Stimulated activated CD8-positive, alpha-beta memory T cell treated with anti-CD3 and anti-CD28 coated beads, Interleukin-12 subunit alpha, Interleukin-12 subunit beta, amount 100 ng/mL, for 1 hour (primary cell): Measurements from ENCODE around the gene ZFAND3.

Experiments used
- DNase-seq: peaks from one replicate; pipeline ENCODE4 v3.0.0-alpha.2; 2020; ENCODE audit warnings: low read depth

ZFAND3 gene

GRCh38 chr6:37827603-37828265 is 8.2 kb downstream of the ZFAND3 start:
- no peak for DNase-seq

GRCh38 chr6:37830225-37830624 is 10.7 kb downstream of the ZFAND3 start:
- no peak for DNase-seq

- DNase-seq: no peak
Observed at GRCh38 chr6:37831457-37831856, 11.9 kb downstream of the ZFAND3 start.

- no peak for DNase-seq
Observed at GRCh38 chr6:37835923-37836322, 16.4 kb downstream of the ZFAND3 start.

DNA sequence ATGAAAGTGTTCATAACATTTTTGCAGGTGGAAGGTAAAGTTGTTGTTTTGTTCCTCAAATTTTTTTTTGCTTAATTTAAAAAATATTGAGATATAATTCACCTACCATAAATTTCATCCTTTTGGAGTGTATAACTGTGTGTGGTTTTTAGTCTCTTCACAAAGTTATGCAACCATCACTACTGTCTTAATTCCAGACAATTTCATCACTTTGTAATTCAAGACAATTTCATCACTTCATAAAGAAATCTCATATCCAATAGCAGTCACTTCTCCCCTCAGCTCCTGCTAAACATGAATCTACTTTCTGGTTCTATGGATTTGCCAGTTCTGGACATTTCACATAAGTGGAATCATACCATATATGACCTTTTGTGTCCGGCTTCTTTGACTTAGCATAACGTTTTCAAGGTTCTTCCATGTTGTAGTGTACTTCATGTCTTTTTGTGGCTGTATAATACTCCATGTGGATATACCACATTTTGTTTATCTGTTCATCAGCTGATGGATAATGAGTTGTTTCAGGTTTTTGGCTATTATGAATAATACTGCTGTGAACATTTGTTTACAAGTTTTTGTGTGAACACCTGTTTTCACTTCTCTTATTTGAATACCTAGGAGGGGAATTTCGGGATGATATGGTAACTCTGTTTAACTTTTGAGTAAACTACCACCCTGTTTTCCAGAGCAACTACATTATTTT is 18.8 kb downstream of the ZFAND3 start:
- no peak for DNase-seq

- DNase-seq: no peak
Observed at GRCh38 chr6:37840143-37840939, 20.8 kb downstream of the ZFAND3 start.

- DNase-seq: no peak
Observed at GRCh38 chr6:37840940-37841300, 21.4 kb downstream of the ZFAND3 start.

- DNase-seq: no peak
Observed at GRCh38 chr6:37845026-37845911, 25.7 kb downstream of the ZFAND3 start.

- no peak for DNase-seq
Observed at GRCh38 chr6:37845930-37846329, 26.4 kb downstream of the ZFAND3 start.

GRCh38 chr6:37847704-37848103 is 28.2 kb downstream of the ZFAND3 start:
- no peak for DNase-seq

- DNase-seq: no peak
Observed at GRCh38 chr6:37848371-37848770, 28.8 kb downstream of the ZFAND3 start.

GRCh38 chr6:37850260-37850659 is 30.7 kb downstream of the ZFAND3 start:
- no peak for DNase-seq

DNA sequence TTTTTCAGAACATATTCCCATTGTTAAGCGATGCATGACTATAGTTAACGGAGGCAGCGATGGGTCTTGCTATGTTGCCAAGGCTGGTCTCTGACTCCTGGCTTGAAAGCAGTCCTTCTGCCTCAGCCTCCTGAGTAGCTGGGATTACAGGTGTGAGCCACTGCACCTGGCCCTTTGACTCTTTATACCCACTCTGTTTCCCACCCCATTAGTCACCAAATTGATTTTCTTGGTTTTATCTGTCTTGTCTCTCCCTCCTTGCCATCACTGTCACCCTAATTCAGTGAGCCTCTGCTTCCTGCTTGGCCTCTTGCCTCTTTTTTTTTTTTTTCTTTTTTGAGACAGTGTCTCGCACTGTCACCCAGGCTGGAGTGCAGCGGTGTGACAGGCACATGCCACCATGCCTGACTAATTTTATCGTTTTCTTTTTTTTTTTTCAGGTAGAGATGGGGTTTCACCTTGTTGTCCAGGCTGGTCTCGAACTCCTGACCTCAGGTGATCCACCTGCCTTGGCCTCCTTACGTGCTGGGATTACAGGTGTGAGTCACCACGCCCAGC is 31.3 kb downstream of the ZFAND3 start:
- DNase-seq: no peak

GRCh38 chr6:37851997-37852524 is 32.5 kb downstream of the ZFAND3 start:
- no peak for DNase-seq

DNA sequence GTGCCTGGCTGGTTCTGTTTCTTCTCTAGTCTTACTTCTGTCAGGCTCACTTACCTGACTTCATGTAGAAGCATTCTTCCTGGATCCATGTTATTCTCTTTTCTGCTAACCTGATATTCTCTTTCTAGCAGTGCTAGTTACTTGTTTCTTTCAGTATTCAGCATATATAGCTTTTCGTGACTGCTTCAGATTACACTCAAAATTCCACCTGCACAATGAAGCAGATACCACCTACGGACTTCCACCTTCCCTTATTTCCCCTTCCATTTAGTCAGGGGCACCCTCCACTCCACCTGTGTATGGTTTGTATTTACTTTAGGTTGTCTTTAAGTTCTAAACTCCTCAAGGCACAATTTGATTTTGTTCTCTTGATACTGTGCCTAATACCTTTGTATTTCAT is 36.8 kb downstream of the ZFAND3 start:
- DNase-seq: no peak

GRCh38 chr6:37858363-37858762 is 38.8 kb downstream of the ZFAND3 start:
- no peak for DNase-seq

GRCh38 chr6:37860226-37860839 is 40.8 kb downstream of the ZFAND3 start:
- DNase-seq: no peak

DNA sequence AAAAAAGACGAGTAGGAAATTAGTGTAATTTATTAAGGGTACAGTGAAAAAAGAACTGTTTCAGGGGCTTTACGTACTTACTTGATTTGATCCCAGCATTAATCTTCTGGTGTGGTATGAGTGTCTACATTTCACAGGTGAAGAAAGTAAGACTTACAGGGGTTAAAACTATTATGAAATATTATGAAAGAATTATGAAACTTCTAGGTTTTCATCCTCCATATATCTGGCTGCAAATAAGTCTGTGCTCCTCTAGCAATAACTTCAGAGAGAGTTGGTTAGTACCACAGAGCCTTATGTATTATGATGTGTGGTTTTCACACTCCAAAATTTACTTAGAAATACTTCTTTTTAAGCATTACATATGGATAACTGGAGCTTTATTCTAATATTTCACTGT is 41.9 kb downstream of the ZFAND3 start:
- no peak for DNase-seq

DNA sequence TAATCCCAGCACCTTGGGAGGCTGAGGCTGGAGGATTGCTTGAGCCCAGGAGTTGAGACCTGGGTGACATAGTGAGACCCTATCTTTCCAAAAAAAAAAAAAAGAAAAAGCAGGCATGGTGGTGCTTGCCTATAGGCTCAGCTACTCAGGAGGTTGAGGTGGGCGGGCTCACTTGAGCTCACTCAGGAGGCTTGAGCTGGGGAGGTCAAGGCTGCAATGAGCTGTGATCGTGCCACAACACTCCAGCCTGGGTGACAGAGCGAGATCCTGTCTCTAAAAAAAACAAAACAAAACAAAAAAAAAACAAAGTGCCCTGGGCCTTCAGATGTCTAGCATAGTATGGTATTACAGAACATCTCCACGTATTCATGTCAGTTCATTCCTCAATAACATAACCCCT is 42.9 kb downstream of the ZFAND3 start:
- no peak for DNase-seq

GRCh38 chr6:37862992-37863391 is 43.5 kb downstream of the ZFAND3 start:
- no peak for DNase-seq

DNA sequence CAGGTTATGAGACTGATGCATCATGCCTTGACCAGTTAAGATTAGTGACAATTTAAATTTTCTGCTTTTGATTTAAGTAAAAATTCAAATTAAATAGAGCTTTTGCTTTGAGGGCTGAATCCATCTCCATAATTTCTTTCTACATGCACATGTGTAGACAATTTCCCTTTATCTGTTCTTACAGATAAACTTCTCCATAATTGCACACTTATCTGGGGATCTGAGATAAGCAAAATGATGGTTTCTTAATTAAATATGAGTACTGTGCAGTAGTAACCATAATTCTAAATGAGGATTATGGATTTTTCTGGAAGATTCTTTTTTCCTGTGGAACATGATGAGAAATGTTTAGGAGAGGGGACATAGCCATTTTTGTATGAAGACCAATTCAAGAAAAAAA is 44.7 kb downstream of the ZFAND3 start:
- no peak for DNase-seq
